Ishikawa (cell line): ENCODE results near the gene F12.

Source experiments
- CEBPB ChIP-seq: IDR thresholded peaks from 2 replicates; pipeline ENCODE4 v1.6.1; 2012
- CREB1 ChIP-seq: IDR thresholded peaks from 2 replicates; pipeline ENCODE4 v1.6.1; 2012; ENCODE audit warnings: low read depth
- EGR1 ChIP-seq: IDR thresholded peaks from 2 replicates; pipeline ENCODE4 v1.6.1; 2012
- EP300 ChIP-seq: IDR thresholded peaks from 2 replicates; pipeline ENCODE4 v1.6.1; 2012; ENCODE audit warnings: borderline replicate concordance
- FOXM1 ChIP-seq: IDR thresholded peaks from 2 replicates; pipeline ENCODE4 v1.6.1; 2012; ENCODE audit warnings: low read depth, borderline replicate concordance
- MAX ChIP-seq: IDR thresholded peaks from 2 replicates; pipeline ENCODE4 v1.6.1; 2012
- NFIC ChIP-seq: IDR thresholded peaks from 2 replicates; pipeline ENCODE4 v1.6.1; 2012
- RAD21 ChIP-seq: IDR thresholded peaks from 2 replicates; pipeline ENCODE4 v1.6.1; 2012; ENCODE audit warnings: low read depth
- REST ChIP-seq: IDR thresholded peaks from 2 replicates; pipeline ENCODE4 v1.6.1; 2012; ENCODE audit warnings: low read depth, mild to moderate bottlenecking
- TAF1 ChIP-seq: IDR thresholded peaks from 2 replicates; pipeline ENCODE4 v1.6.1; 2012; ENCODE audit warnings: low read depth, mild to moderate bottlenecking
- TCF12 ChIP-seq: IDR thresholded peaks from 2 replicates; pipeline ENCODE4 v1.6.1; 2012; ENCODE audit warnings: low read depth
- TEAD4 ChIP-seq: IDR thresholded peaks from 2 replicates; pipeline ENCODE4 v1.6.1; 2012
- USF1 ChIP-seq: IDR thresholded peaks from 2 replicates; pipeline ENCODE4 v1.6.1; 2012
- YY1 ChIP-seq: IDR thresholded peaks from 2 replicates; pipeline ENCODE4 v1.6.1; 2012; ENCODE audit warnings: low read depth
- ZBTB7A ChIP-seq: IDR thresholded peaks from 2 replicates; pipeline ENCODE4 v1.6.1; 2012; ENCODE audit warnings: low read depth

The F12 gene

GRCh38 chr5:177364159-177364962, 45.0 kb downstream of the F12 start:
- TF ChIP-seq TAF1 (no peak), RAD21 (no peak)

- no peak for TF ChIP-seq ZBTB7A
- no peak for TF ChIP-seq EGR1
- no peak for TF ChIP-seq CEBPB
- no peak for TF ChIP-seq MAX
- no peak for TF ChIP-seq TAF1
- no peak for TF ChIP-seq RAD21
- TF ChIP-seq REST, result no peak
- no peak for TF ChIP-seq TCF12
- TF ChIP-seq FOXM1, result no peak
- no peak for TF ChIP-seq USF1
- TF ChIP-seq CREB1, result no peak
- TF ChIP-seq NFIC, result no peak
- TF ChIP-seq YY1, result no peak
- no peak for TF ChIP-seq EP300
- no peak for TF ChIP-seq TEAD4
Observed at GRCh38 chr5:177363565-177363964, 45.8 kb downstream of the F12 start.

GRCh38 chr5:177362610-177363507, 46.5 kb downstream of the F12 start:
- TF ChIP-seq EP300 (no peak), USF1 (no peak), MAX (peak; percentile 42), REST (no peak), ZBTB7A (no peak), TAF1 (peak; percentile 31)

- no peak for TF ChIP-seq CEBPB
- TF ChIP-seq CREB1, result no peak
- TF ChIP-seq YY1, result no peak
Observed at GRCh38 chr5:177362292-177362609, 47.1 kb downstream of the F12 start.

- TF ChIP-seq ZBTB7A, result no peak
- no peak for TF ChIP-seq CEBPB
- TF ChIP-seq REST, result no peak
- TF ChIP-seq TCF12, result no peak
- TF ChIP-seq FOXM1, result no peak
- no peak for TF ChIP-seq CREB1
- no peak for TF ChIP-seq NFIC
- TF ChIP-seq RAD21, result no peak
- no peak for TF ChIP-seq YY1
- no peak for TF ChIP-seq TAF1
- no peak for TF ChIP-seq MAX
- TF ChIP-seq EP300, result no peak
- no peak for TF ChIP-seq EGR1
Observed at GRCh38 chr5:177361418-177362291, 47.7 kb downstream of the F12 start.
